Activated T-helper 17 cell treated with anti-CD3 and anti-CD28 coated beads, Interleukin-2, amount 50 U/mL, for 72 hours (primary cell): ENCODE results near the gene CMTM6. TPM values are rescaled to one million over a fixed set of nuclear protein-coding genes. Genes with fewer than 3 reads are reported as not detected.
A peak's percentile ranks its signal among the peaks of the same experiment; 100 is the strongest.

Source experiments
- ATAC-seq: fragments of 150-1000 bp; cut with Tn5 transposase; replicated peaks from 2 replicates; pipeline ENCODE4 v1.10.0; 2021; ENCODE audit warnings: mild to moderate bottlenecking, moderate library complexity
- H3K27ac Mint-ChIP-seq: one replicate; pipeline ENCODE4 v1.8.0; 2022; ENCODE audit warnings: mixed read lengths
- H3K27me3 Mint-ChIP-seq: one replicate; pipeline ENCODE4 v1.8.0; 2022; ENCODE audit warnings: mixed read lengths
- H3K36me3 Mint-ChIP-seq: one replicate; pipeline ENCODE4 v1.8.0; 2022; ENCODE audit warnings: low read depth, mild to moderate bottlenecking, mixed read lengths
- H3K4me1 Mint-ChIP-seq: one replicate; pipeline ENCODE4 v1.8.0; 2022; ENCODE audit warnings: mixed read lengths
- H3K4me3 Mint-ChIP-seq: one replicate; pipeline ENCODE4 v1.8.0; 2022; ENCODE audit warnings: mild to moderate bottlenecking, mixed read lengths
- H3K9me3 Mint-ChIP-seq: one replicate; pipeline ENCODE4 v1.8.0; 2022; ENCODE audit warnings: mixed read lengths
- total RNA-seq, 2 donors: library from RNA; stranded (reverse); gene quantifications; one replicate each; pipeline ENCODE4 v1.2.3, GENCODE V29; 2022

Gene CMTM6
- total RNA-seq, 2 donors from 2014 or later, result 101 to 124 TPM

- Mint-ChIP-seq H3K9me3 (no peaks in the 10 kb centered on the region), H3K27me3 (no peaks in the 10 kb centered on the region), H3K4me1 (no peaks in the 10 kb centered on the region), H3K36me3 (no peaks in the 10 kb centered on the region), H3K27ac (no peak overlapping the region), H3K4me3 (no peak overlapping the region)
- peak; percentile 92 for ATAC-seq
Observed at GRCh38 chr3:32510075-32510724, 7.5 kb upstream of the CMTM6 start.

DNA sequence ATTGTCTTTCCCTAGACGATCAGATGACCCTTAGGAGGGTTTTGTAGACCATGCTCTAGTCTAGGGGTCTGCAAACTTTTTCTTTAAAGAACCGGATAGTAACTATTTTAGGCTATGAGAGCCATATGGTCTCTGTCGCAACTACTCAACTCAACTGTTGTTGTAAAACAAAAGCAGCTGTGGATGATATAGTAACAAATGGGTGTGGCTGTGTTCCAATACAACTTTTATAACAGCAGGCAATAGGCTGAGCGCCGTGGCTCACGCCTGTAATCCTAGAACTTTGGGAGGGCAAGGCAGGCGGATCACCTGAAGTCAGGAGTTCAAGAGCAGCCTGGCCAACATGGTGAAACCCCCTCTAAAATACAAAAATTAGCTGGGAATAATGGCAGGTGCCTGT is 6.1 kb upstream of the CMTM6 start:
- Mint-ChIP-seq H3K27me3 (no peaks in the 10 kb centered on the region), H3K4me1 (no peaks in the 10 kb centered on the region), H3K36me3 (no peaks in the 10 kb centered on the region), H3K4me3 (no peak overlapping the region), H3K9me3 (no peaks in the 10 kb centered on the region), H3K27ac (no peak overlapping the region)
- ATAC-seq, result no peak

GRCh38 chr3:32506466-32506865 is 3.8 kb upstream of the CMTM6 start:
- peaks cover 9% of the 10 kb centered on the region for H3K36me3 Mint-ChIP-seq
- no peak for ATAC-seq

DNA sequence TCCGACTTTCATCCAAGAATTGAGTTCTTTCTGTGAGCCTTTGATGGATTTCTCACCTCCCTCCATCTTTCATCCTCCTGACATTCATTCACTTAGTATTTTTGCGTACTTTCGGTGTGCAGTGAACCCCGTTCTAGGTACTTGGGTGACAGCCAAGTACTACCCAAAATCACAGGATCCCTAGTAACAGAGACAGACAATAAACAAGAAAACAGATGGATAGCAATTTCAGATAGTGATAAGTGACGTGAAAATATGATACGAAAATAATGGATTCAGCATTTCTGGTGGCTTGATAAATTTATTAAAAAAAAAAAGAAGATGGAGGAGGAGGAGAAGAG is 264 bp upstream of the CMTM6 start:
- no peaks in the 10 kb centered on the region for H3K9me3 Mint-ChIP-seq
- no peaks in the 10 kb centered on the region for H3K27me3 Mint-ChIP-seq
- ATAC-seq, result peak; percentile 4
- H3K27ac Mint-ChIP-seq, result peak overlapping the region; percentile 86
- H3K4me3 Mint-ChIP-seq, result peak overlapping the region; percentile 100
- H3K36me3 Mint-ChIP-seq, result peaks cover 40% of the 10 kb centered on the region
- H3K4me1 Mint-ChIP-seq, result peaks cover 24% of the 10 kb centered on the region

More at GRCh38 chr3:32506466-32506865, 3.8 kb upstream of the CMTM6 start:
- H3K4me3 Mint-ChIP-seq, result no peak overlapping the region
- no peak overlapping the region for H3K27ac Mint-ChIP-seq
- H3K27me3 Mint-ChIP-seq, result no peaks in the 10 kb centered on the region
- H3K4me1 Mint-ChIP-seq, result peaks cover 6% of the 10 kb centered on the region
- H3K9me3 Mint-ChIP-seq, result no peaks in the 10 kb centered on the region

GRCh38 chr3:32501783-32502117 is 902 bp downstream of the CMTM6 start:
- Mint-ChIP-seq H3K27me3 (no peaks in the 10 kb centered on the region), H3K9me3 (no peaks in the 10 kb centered on the region), H3K36me3 (peaks cover 51% of the 10 kb centered on the region), H3K4me1 (peaks cover 27% of the 10 kb centered on the region), H3K27ac (peak overlapping the region; percentile 86), H3K4me3 (peak overlapping the region; percentile 100)
- no peak for ATAC-seq

DNA sequence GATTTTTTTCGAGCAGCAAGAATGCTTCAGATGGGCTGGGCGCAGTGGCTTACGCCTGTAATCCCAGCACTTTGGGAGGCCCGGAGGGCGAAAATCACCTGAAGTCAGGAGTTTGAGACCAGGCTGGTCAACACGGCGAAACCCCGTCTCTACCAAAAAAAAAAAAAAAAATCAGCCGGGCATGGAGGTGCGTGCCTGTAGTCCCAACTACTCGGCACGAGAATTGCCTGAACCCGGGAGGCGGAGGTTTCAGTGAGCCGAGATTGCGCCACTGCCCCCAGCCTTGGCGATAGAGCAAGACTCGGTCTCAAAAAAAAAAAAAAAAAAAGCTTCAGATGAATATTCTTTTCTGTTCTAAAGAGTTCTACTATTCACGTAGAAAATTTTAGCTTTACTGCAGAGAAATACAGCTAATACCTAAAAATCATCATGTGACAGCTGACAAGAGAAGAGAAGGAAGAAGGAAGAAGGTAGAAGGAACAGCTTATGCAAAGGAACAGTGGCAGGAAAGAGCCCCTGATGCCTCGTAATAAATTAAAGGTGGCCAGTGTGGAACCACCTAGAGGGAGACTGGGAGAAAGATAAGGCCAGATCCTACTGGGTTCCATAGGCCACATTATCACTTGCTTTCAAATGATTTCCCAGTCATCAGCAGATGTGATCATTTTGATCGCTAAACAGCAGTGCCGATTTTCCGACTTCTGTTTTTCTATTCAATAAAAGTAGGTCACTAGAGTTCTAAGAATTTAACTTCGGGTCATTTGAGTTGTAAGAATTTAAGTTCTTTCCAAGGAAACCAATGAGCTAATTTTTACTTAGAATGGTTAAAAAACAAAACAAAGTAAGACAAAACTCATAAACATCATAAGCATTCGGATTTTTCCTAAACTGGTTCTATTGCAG is 1.5 kb downstream of the CMTM6 start:
- peaks cover 57% of the 10 kb centered on the region for H3K36me3 Mint-ChIP-seq
- peak; percentile 7 for ATAC-seq
- H3K4me1 Mint-ChIP-seq, result peaks cover 31% of the 10 kb centered on the region

GRCh38 chr3:32500231-32500630 is 2.4 kb downstream of the CMTM6 start:
- no peaks in the 10 kb centered on the region for H3K9me3 Mint-ChIP-seq
- H3K27me3 Mint-ChIP-seq, result no peaks in the 10 kb centered on the region
- no peak for ATAC-seq
- H3K36me3 Mint-ChIP-seq, result peaks cover 66% of the 10 kb centered on the region
- H3K27ac Mint-ChIP-seq, result peak overlapping the region; percentile 86
- H3K4me3 Mint-ChIP-seq, result peak overlapping the region; percentile 100
- H3K4me1 Mint-ChIP-seq, result peaks cover 31% of the 10 kb centered on the region

More for the DNA sequence above, 1.5 kb downstream of the CMTM6 start:
- Mint-ChIP-seq H3K27me3 (no peaks in the 10 kb centered on the region), H3K27ac (peak overlapping the region; percentile 86), H3K9me3 (no peaks in the 10 kb centered on the region), H3K4me3 (peak overlapping the region; percentile 100)

GRCh38 chr3:32499585-32499984 is 3.1 kb downstream of the CMTM6 start:
- H3K36me3 Mint-ChIP-seq, result peaks cover 68% of the 10 kb centered on the region
- no peak for ATAC-seq
- H3K4me1 Mint-ChIP-seq, result peaks cover 31% of the 10 kb centered on the region
- peak overlapping the region; percentile 86 for H3K27ac Mint-ChIP-seq
- H3K27me3 Mint-ChIP-seq, result no peaks in the 10 kb centered on the region
- H3K4me3 Mint-ChIP-seq, result peak overlapping the region; percentile 100
- no peaks in the 10 kb centered on the region for H3K9me3 Mint-ChIP-seq

- ATAC-seq, result no peak
- Mint-ChIP-seq H3K9me3 (no peaks in the 10 kb centered on the region), H3K4me3 (peak overlapping the region; percentile 100), H3K36me3 (peaks cover 68% of the 10 kb centered on the region), H3K27ac (no peak overlapping the region), H3K4me1 (peaks cover 31% of the 10 kb centered on the region), H3K27me3 (no peaks in the 10 kb centered on the region)
Observed at GRCh38 chr3:32498992-32499391, 3.7 kb downstream of the CMTM6 start.

DNA sequence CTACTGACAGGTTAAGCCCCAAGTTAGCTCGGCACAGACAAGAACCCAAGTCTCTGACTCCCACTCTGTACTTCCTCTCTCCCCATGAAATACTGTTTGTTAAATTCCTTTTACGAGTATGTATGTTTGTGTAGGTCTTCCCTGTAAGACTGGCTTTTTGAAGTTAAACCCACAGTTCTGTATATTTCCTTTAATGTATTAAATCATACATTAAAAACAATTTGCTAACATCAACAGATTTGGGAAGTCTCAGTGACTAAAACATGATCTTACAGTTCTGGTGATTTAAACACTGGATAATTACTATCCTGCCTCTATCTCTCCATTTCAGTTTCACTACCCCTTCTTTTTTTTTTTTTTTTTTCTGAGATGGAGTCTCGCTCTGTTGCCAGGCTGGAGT is 4.4 kb downstream of the CMTM6 start:
- Mint-ChIP-seq H3K4me1 (peaks cover 31% of the 10 kb centered on the region), H3K36me3 (peaks cover 68% of the 10 kb centered on the region), H3K4me3 (peak overlapping the region; percentile 73), H3K27me3 (no peaks in the 10 kb centered on the region), H3K27ac (peak overlapping the region; percentile 12), H3K9me3 (no peaks in the 10 kb centered on the region)
- ATAC-seq, result no peak

GRCh38 chr3:32495609-32496008 is 7.0 kb downstream of the CMTM6 start:
- peaks cover 26% of the 10 kb centered on the region for H3K4me1 Mint-ChIP-seq
- peak overlapping the region; percentile 73 for H3K4me3 Mint-ChIP-seq
- no peak overlapping the region for H3K27ac Mint-ChIP-seq
- no peaks in the 10 kb centered on the region for H3K27me3 Mint-ChIP-seq
- no peak for ATAC-seq
- peaks cover 51% of the 10 kb centered on the region for H3K36me3 Mint-ChIP-seq
- H3K9me3 Mint-ChIP-seq, result no peaks in the 10 kb centered on the region

DNA sequence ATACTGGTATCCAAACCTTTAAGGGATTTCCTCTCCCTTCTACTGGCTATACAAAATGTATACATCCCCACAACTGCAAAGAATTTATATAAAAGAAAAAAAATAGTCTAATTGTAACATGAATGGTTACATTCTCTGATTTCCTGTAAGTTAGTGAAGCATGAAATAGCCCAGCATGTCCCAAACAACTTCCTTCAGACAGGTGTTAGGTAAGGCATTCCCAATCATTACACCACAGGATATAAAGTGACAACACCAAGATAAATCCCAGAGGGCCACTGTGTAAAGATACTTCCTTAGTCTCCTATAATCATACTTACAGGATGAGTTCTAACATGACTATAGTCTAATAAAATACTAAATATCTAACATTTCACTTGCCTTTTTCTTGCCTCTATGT is 7.6 kb downstream of the CMTM6 start:
- ATAC-seq, result no peak
- no peaks in the 10 kb centered on the region for H3K27me3 Mint-ChIP-seq
- no peaks in the 10 kb centered on the region for H3K9me3 Mint-ChIP-seq

DNA sequence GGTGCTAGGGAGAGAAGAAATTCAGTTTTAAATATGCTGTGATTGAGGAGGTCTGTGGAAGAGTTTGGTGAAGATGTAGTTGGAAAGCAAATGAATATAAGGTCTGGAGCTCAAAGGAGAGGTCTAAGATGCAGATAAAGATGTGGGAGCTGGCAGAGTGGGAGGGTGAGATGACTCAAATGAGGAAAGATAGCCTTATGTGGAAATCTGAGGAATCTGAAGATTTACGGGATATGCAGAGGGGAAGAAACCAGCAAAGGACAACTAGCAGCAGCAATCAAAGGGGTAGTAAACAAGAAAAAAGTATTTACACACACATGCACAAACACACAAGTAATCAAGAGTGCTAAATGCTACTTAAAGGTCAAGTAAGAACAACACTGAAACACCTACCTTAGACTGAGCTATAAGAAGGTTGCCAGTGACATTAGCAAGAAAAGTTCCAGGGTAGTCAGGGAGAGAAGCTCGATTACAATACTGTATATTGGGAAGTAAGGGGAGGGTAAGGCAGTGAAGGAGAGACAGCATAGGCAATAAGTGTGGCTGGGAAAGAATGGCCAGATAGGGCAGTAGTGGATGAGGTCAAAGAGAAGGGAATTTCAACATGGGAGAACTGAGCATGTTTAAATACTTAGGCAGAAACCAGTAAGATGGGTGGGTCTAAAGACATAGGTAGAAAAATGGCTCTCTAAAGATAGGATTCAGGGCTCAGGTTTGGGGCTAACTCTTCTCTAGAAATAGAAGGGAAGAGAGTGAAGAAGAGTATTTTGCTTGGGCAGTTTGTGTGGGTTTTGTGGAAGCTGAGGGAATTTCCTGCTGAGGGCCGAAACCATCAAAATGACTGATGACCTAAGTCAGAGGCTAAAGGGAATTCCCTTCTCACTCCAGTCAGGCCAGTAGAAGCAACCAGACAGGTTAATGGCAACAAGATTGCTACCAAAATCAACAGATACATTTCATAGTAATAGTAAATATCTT is 8.9 kb downstream of the CMTM6 start:
- Mint-ChIP-seq H3K27me3 (no peaks in the 10 kb centered on the region), H3K4me3 (no peak overlapping the region), H3K36me3 (peaks cover 52% of the 10 kb centered on the region), H3K9me3 (no peaks in the 10 kb centered on the region), H3K27ac (no peak overlapping the region), H3K4me1 (peaks cover 13% of the 10 kb centered on the region)
- peak; percentile 83 for ATAC-seq

More for the DNA sequence above, 7.6 kb downstream of the CMTM6 start:
- Mint-ChIP-seq H3K27ac (no peak overlapping the region), H3K4me3 (peak overlapping the region; percentile 73), H3K36me3 (peaks cover 49% of the 10 kb centered on the region), H3K4me1 (peaks cover 21% of the 10 kb centered on the region)
